Tibial artery (tissue), 4 donors: ENCODE data around the gene BLNK.

Source experiments
- DNase-seq, 2 donors: peaks; one replicate each; pipeline ENCODE4 v3.0.0-alpha.2; 2019
- H3K27ac ChIP-seq, 2 donors: fragments of 200-600 bp; sonication (generic) in 1 of 2; 1 replicate in 1 of 2; 2 replicates in 1 of 2; pipeline ENCODE4 v1.5.1; 2018 to 2019; ENCODE audit warnings: mild to moderate bottlenecking in 1 of 2
- H3K27me3 ChIP-seq, 2 donors: fragments of 200-600 bp; sonication (generic) in 1 of 2; one replicate each; pipeline versions ENCODE4 v1.5.1 to v1.6.0; 2016 to 2019
- H3K36me3 ChIP-seq, 3 donors: fragments of 200-600 bp; sonication (generic) in 2 of 3; one replicate each; pipeline ENCODE4 v1.5.1; 2016 to 2019; ENCODE audit warnings: mild to moderate bottlenecking in 2 of 3
- H3K4me1 ChIP-seq, 4 donors: fragments of 200-600 bp; sonication (generic) in 2 of 4; 1 replicate in 3 of 4; 2 replicates in 1 of 4; pipeline ENCODE4 v1.5.1; 2016 to 2019
- H3K4me3 ChIP-seq, 2 donors: fragments of 200-600 bp; sonication (generic) in 1 of 2; 1 replicate in 1 of 2; 2 replicates in 1 of 2; pipeline ENCODE4 v1.5.1; 2018 to 2019; ENCODE audit warnings: mild to moderate bottlenecking in 2 of 2
- H3K9me3 ChIP-seq, 3 donors: fragments of 200-600 bp; sonication (generic) in 1 of 3; one replicate each; pipeline ENCODE4 v1.5.1; 2016 to 2019
- CTCF ChIP-seq, 2 experiments: fragments of 200-600 bp in 1 of 2; fragments of 450-650 bp in 1 of 2; IDR thresholded peaks; one replicate each; pipeline ENCODE4 v1.5.1; 2017 to 2019; ENCODE audit warnings: antibody characterized with exemption in 2 of 2, mild to moderate bottlenecking in 1 of 2, moderate library complexity in 1 of 2
- intact Hi-C: fragments of 100-400 bp; cut with DNase I; formaldehyde crosslinking; loops from one replicate; pipeline ENCODE4 v1.15.0; 2023; ENCODE audit warnings: low total_unique reads

The BLNK gene

GRCh38 chr10:96188916-96189315 lies 82.5 kb downstream of the BLNK start:
- no peak for DNase-seq
- H3K9me3 ChIP-seq = peaks cover 0 to 8% (median 0%) of the 10 kb centered on the region in 3 donors
- no peaks in the 10 kb centered on the region for H3K27me3 ChIP-seq

GRCh38 chr10:96188421-96188820 lies 82.9 kb downstream of the BLNK start:
- H3K36me3 ChIP-seq = no peaks in the 10 kb centered on the region

More at GRCh38 chr10:96188916-96189315, 82.5 kb downstream of the BLNK start:
- Histone ChIP-seq H3K27ac (no peak overlapping the region), H3K4me3 (no peak overlapping the region), H3K36me3 (no peaks in the 10 kb centered on the region), H3K4me1 (peaks cover 0 to 21% (median 7%) of the 10 kb centered on the region in 4 donors)
- intact Hi-C loops = no loop called here
- TF ChIP-seq CTCF (IDR thresholded peaks at IDR 0.05) = no peak

GRCh38 chr10:96176985-96177384 lies 94.4 kb downstream of the BLNK start:
- intact Hi-C loops = no loop called here
- H3K27ac ChIP-seq = no peak overlapping the region
- no peak for DNase-seq
- no peak for TF ChIP-seq CTCF (IDR thresholded peaks at IDR 0.05)
- no peaks in the 10 kb centered on the region for H3K27me3 ChIP-seq
- no peaks in the 10 kb centered on the region for H3K4me1 ChIP-seq
- H3K9me3 ChIP-seq = peaks cover 0 to 46% (median 24%) of the 10 kb centered on the region in 3 donors
- H3K4me3 ChIP-seq = no peak overlapping the region
- no peaks in the 10 kb centered on the region for H3K36me3 ChIP-seq

More at GRCh38 chr10:96188421-96188820, 82.9 kb downstream of the BLNK start:
- peaks cover 0 to 8% (median 0%) of the 10 kb centered on the region in 3 donors for H3K9me3 ChIP-seq
- peak overlapping the region in 1 of 2 donors; percentile 15 for H3K27ac ChIP-seq
- H3K4me1 ChIP-seq = peaks cover 0 to 21% (median 7%) of the 10 kb centered on the region in 4 donors
- H3K27me3 ChIP-seq = no peaks in the 10 kb centered on the region
- no peak for DNase-seq
- intact Hi-C loops = no loop called here
- no peak for TF ChIP-seq CTCF (IDR thresholded peaks at IDR 0.05)
- H3K4me3 ChIP-seq = no peak overlapping the region

- H3K27ac ChIP-seq = no peak overlapping the region
- intact Hi-C loops = no loop called here
- H3K27me3 ChIP-seq = no peaks in the 10 kb centered on the region
- DNase-seq = no peak
- no peaks in the 10 kb centered on the region for H3K4me1 ChIP-seq
- peaks cover 0 to 70% (median 38%) of the 10 kb centered on the region in 3 donors for H3K9me3 ChIP-seq
- no peak overlapping the region for H3K4me3 ChIP-seq
- no peak for TF ChIP-seq CTCF (IDR thresholded peaks at IDR 0.05)
- peaks cover 0 to 6% (median 0%) of the 10 kb centered on the region in 3 donors for H3K36me3 ChIP-seq
Observed at GRCh38 chr10:96172666-96173065, 98.7 kb downstream of the BLNK start.

GRCh38 chr10:96170230-96170629 lies 101.1 kb downstream of the BLNK start:
- DNase-seq = no peak
- intact Hi-C loops = no loop called here
- peaks cover 0 to 14% (median 0%) of the 10 kb centered on the region in 3 donors for H3K36me3 ChIP-seq
- H3K4me3 ChIP-seq = no peak overlapping the region
- no peaks in the 10 kb centered on the region for H3K27me3 ChIP-seq
- H3K4me1 ChIP-seq = no peaks in the 10 kb centered on the region
- TF ChIP-seq CTCF (IDR thresholded peaks at IDR 0.05) = no peak
- peaks cover 0 to 69% (median 26%) of the 10 kb centered on the region in 3 donors for H3K9me3 ChIP-seq
- no peak overlapping the region for H3K27ac ChIP-seq

- TF ChIP-seq CTCF (IDR thresholded peaks at IDR 0.05) = no peak
- Histone ChIP-seq H3K4me1 (no peaks in the 10 kb centered on the region), H3K9me3 (peaks cover 0 to 56% (median 25%) of the 10 kb centered on the region in 3 donors), H3K27ac (no peak overlapping the region), H3K27me3 (no peaks in the 10 kb centered on the region), H3K36me3 (peaks cover 0 to 17% (median 0%) of the 10 kb centered on the region in 3 donors), H3K4me3 (no peak overlapping the region)
- DNase-seq = no peak
- intact Hi-C loops = no loop called here
Observed at GRCh38 chr10:96168546-96168945, 102.8 kb downstream of the BLNK start.
